Chondrocyte (in vitro differentiated cells): ENCODE measurements around the gene NRXN3. TPM values are rescaled to one million over a fixed set of nuclear protein-coding genes. Genes with fewer than 3 reads are reported as not detected.

ENCODE experiments used
- DNase-seq: peaks from one replicate; pipeline ENCODE4 v3.0.0; 2021; ENCODE audit warnings: mixed read lengths, low spot score
- H3K27ac Mint-ChIP-seq: one replicate; pipeline ENCODE4 v1.8.0; 2021; ENCODE audit warnings: mild to moderate bottlenecking, moderate library complexity, mixed read lengths; ENCODE audit not compliant: unreplicated experiment
- H3K27me3 Mint-ChIP-seq: 2 replicates; pipeline ENCODE4 v1.8.0; 2021; ENCODE audit warnings: low read depth, mixed read lengths
- H3K36me3 Mint-ChIP-seq: 2 replicates; pipeline ENCODE4 v1.8.0; 2021; ENCODE audit warnings: low read depth, mixed read lengths
- H3K4me1 Mint-ChIP-seq: 2 replicates; pipeline ENCODE4 v1.8.0; 2021; ENCODE audit warnings: low read depth, mild to moderate bottlenecking, mixed read lengths
- H3K4me3 Mint-ChIP-seq: one replicate; pipeline ENCODE4 v1.8.0; 2021; ENCODE audit warnings: mild to moderate bottlenecking, moderate library complexity, mixed read lengths; ENCODE audit not compliant: unreplicated experiment
- H3K9me3 Mint-ChIP-seq: 2 replicates; pipeline ENCODE4 v1.8.0; 2021; ENCODE audit warnings: low read depth, mixed read lengths
- total RNA-seq: library from RNA; stranded (reverse); gene quantifications from 3 replicates; pipeline ENCODE4 v1.2.1, GENCODE V29; 2021
- TF ChIP-seq, protein P1 (sequence below): fragments of 200-600 bp; sonication (generic); IDR thresholded peaks from 2 replicates; pipeline ENCODE4 v1.5.0; 2021; ENCODE audit warnings: antibody characterized with exemption, mild to moderate bottlenecking, moderate library complexity

Gene NRXN3
- total RNA-seq, 1 donor from 2014 or later, result 7.9 TPM

- Mint-ChIP-seq H3K9me3 (no peaks in the 10 kb centered on the region), H3K4me1 (peaks cover 3% of the 10 kb centered on the region), H3K27ac (no peak overlapping the region), H3K27me3 (peaks cover 3% of the 10 kb centered on the region), H3K36me3 (no peaks in the 10 kb centered on the region), H3K4me3 (no peak overlapping the region)
- TF ChIP-seq, protein P1, sequence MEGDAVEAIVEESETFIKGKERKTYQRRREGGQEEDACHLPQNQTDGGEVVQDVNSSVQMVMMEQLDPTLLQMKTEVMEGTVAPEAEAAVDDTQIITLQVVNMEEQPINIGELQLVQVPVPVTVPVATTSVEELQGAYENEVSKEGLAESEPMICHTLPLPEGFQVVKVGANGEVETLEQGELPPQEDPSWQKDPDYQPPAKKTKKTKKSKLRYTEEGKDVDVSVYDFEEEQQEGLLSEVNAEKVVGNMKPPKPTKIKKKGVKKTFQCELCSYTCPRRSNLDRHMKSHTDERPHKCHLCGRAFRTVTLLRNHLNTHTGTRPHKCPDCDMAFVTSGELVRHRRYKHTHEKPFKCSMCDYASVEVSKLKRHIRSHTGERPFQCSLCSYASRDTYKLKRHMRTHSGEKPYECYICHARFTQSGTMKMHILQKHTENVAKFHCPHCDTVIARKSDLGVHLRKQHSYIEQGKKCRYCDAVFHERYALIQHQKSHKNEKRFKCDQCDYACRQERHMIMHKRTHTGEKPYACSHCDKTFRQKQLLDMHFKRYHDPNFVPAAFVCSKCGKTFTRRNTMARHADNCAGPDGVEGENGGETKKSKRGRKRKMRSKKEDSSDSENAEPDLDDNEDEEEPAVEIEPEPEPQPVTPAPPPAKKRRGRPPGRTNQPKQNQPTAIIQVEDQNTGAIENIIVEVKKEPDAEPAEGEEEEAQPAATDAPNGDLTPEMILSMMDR, result no peak
- no peak for DNase-seq
These were observed 822.7 kb downstream of the NRXN3 start for GRCh38 chr14:78992867-78993266.

- Mint-ChIP-seq H3K4me1 (peaks cover 5% of the 10 kb centered on the region), H3K27me3 (no peaks in the 10 kb centered on the region), H3K9me3 (no peaks in the 10 kb centered on the region), H3K4me3 (no peak overlapping the region), H3K36me3 (no peaks in the 10 kb centered on the region), H3K27ac (no peak overlapping the region)
- TF ChIP-seq, protein P1, result no peak
- DNase-seq, result no peak
These were observed 827.6 kb downstream of the NRXN3 start for GRCh38 chr14:78997811-78998210.

DNA sequence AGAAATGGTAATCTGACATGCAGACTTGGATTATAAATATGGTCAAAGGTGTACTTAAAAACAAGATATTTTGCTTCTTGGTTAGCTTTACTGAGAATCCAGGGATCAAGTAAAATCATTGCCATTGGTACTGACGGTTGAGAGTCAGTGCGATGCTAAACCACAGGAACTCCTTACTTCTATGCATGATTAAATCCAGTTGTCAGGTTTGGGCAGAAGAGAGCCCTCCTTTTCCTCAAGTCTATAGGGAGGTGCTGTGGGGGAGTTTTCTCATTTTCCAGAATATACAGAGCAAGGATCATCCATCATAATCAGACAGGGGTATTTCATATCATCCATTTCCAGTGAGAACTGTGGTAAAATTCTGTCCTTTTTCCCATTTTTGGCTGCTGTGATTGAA lies 839.1 kb downstream of the NRXN3 start:
- H3K27ac Mint-ChIP-seq, result no peak overlapping the region
- peaks cover 13% of the 10 kb centered on the region for H3K4me1 Mint-ChIP-seq
- no peaks in the 10 kb centered on the region for H3K36me3 Mint-ChIP-seq
- DNase-seq, result no peak
- no peaks in the 10 kb centered on the region for H3K9me3 Mint-ChIP-seq
- TF ChIP-seq, protein P1, result no peak
- H3K4me3 Mint-ChIP-seq, result no peak overlapping the region
- H3K27me3 Mint-ChIP-seq, result no peaks in the 10 kb centered on the region

DNA sequence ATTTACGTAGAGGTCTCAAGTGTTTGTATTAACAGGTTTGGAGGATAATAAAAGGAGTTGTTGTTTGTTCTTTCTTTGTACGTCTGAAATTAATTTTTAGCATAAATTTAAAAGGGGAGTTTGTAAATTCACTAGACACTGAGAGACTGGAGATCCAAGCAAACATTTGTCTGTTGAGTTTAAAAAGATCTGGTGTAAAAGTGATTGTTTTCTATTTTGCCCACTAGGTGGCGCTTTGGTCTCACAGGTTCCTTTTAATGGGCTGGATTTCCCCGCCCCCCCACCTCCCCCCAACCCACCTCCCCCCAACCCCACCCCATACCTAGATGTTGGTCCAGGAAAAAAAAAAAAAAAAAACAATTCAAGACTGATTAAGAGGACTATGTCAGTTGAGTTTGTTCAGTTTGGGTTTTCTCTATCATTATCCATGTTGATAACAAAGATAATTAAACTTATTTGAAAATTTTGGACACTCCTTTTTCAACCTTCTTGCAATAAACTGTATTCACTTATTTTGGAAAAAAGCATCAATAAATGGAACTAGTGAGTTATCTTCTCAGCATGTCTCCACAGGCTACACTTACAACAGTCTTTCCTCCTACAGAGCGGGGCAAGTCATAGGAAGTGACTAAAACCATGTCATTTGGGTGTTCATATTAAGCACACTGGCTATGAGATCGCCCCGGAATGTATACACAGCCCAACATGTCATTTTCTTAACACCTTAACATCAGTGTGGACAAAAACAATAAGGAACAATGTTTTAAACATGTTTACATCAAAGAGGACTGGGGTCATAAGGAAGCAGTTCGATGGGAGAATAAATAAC lies 841.1 kb downstream of the NRXN3 start:
- no peak overlapping the region for H3K27ac Mint-ChIP-seq
- H3K27me3 Mint-ChIP-seq, result no peaks in the 10 kb centered on the region
- no peaks in the 10 kb centered on the region for H3K36me3 Mint-ChIP-seq
- TF ChIP-seq, protein P1, result peak; percentile 84
- peaks cover 15% of the 10 kb centered on the region for H3K4me1 Mint-ChIP-seq
- peaks cover 3% of the 10 kb centered on the region for H3K9me3 Mint-ChIP-seq
- H3K4me3 Mint-ChIP-seq, result no peak overlapping the region
- no peak for DNase-seq

- H3K9me3 Mint-ChIP-seq, result peaks cover 3% of the 10 kb centered on the region
- TF ChIP-seq, protein P1, result no peak
- no peak overlapping the region for H3K4me3 Mint-ChIP-seq
- no peak for DNase-seq
- no peaks in the 10 kb centered on the region for H3K36me3 Mint-ChIP-seq
- no peaks in the 10 kb centered on the region for H3K27me3 Mint-ChIP-seq
- H3K4me1 Mint-ChIP-seq, result peaks cover 21% of the 10 kb centered on the region
- no peak overlapping the region for H3K27ac Mint-ChIP-seq
These were observed 841.7 kb downstream of the NRXN3 start for GRCh38 chr14:79011920-79012204.
